ENCODE measurements around the gene SSUH2.

Gene SSUH2

DNA sequence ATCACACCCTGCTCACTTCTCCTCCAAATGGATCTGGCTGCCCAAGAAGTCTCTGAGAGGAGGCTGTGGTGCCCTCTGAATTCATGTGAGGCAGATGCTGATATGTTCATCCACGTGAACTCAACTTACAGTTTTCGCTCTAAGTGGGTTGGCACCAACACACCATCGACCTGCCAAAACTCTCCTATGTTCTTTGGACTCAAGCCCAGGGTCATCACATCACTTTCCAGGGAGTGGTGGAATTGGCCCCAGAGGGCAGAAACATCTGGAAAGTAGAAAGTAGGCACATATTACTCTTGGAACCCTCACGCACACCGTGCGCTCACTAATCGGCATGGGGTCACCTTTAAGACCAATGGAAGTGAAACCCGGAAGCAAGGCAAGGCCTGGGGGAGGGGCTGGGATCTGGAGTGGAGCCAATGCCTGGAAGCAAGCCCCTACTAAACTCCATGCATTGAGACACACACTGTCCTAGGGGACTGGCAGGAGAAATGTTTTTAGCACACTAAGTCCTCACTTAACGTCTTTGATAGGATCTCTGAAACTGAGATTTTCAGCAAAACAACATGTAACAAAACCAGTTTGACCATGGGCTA, 41.4 kb downstream of the SSUH2 start:
- Histone ChIP-seq H3K36me3 (ENCODE audit: control insufficient read depth, insufficient read depth, low read length) (no peaks in the 10 kb centered on the region), H3K79me2 (no peaks in the 10 kb centered on the region), H3K9ac (no peak overlapping the region), H3K9me3 (ENCODE audit: control insufficient read depth, low read length) (no peaks in the 10 kb centered on the region), H3K4me2 (ENCODE audit: low read length) (no peak overlapping the region), H3K4me1 (no peaks in the 10 kb centered on the region), H3K4me3 (ENCODE audit: low read depth, low read length) (no peak overlapping the region), H3K27me3 (ENCODE audit: control insufficient read depth, insufficient read depth, low read length) (no peaks in the 10 kb centered on the region), H3K27ac (no peak overlapping the region), H2AFZ (no peak overlapping the region)
- TF ChIP-seq, protein P1, sequence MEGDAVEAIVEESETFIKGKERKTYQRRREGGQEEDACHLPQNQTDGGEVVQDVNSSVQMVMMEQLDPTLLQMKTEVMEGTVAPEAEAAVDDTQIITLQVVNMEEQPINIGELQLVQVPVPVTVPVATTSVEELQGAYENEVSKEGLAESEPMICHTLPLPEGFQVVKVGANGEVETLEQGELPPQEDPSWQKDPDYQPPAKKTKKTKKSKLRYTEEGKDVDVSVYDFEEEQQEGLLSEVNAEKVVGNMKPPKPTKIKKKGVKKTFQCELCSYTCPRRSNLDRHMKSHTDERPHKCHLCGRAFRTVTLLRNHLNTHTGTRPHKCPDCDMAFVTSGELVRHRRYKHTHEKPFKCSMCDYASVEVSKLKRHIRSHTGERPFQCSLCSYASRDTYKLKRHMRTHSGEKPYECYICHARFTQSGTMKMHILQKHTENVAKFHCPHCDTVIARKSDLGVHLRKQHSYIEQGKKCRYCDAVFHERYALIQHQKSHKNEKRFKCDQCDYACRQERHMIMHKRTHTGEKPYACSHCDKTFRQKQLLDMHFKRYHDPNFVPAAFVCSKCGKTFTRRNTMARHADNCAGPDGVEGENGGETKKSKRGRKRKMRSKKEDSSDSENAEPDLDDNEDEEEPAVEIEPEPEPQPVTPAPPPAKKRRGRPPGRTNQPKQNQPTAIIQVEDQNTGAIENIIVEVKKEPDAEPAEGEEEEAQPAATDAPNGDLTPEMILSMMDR (IDR thresholded peaks at IDR 0.05) = no peak

DNA sequence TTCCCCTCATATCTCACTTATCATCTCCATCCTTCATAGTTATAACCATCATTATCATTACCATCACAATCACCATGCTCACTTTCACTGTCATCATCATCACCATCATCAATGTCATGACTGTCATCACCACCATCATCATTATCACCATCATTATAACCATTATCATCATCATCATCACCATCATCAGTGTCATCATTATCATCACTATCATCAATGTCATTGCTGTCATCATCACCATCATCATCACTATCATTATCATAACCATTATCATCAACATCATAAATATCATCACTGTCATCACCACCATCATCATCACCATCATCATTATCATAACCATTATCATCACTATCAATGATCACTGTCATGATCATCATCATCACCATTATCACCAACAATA, 44.1 kb downstream of the SSUH2 start:
- TF ChIP-seq, protein P1 (IDR thresholded peaks at IDR 0.05) = no peak
- no peak overlapping the region for H3K4me3 ChIP-seq (ENCODE audit: low read depth, low read length)
- no peaks in the 10 kb centered on the region for H3K36me3 ChIP-seq (ENCODE audit: control insufficient read depth, insufficient read depth, low read length)
- H3K27ac ChIP-seq = no peak overlapping the region
- H3K9ac ChIP-seq = no peak overlapping the region
- no peaks in the 10 kb centered on the region for H3K27me3 ChIP-seq (ENCODE audit: control insufficient read depth, insufficient read depth, low read length)
- H3K79me2 ChIP-seq = no peaks in the 10 kb centered on the region
- H3K4me2 ChIP-seq (ENCODE audit: low read length) = no peak overlapping the region
- H3K9me3 ChIP-seq (ENCODE audit: control insufficient read depth, low read length) = no peaks in the 10 kb centered on the region
- H3K4me1 ChIP-seq = no peaks in the 10 kb centered on the region
- H2AFZ ChIP-seq = no peak overlapping the region

DNA sequence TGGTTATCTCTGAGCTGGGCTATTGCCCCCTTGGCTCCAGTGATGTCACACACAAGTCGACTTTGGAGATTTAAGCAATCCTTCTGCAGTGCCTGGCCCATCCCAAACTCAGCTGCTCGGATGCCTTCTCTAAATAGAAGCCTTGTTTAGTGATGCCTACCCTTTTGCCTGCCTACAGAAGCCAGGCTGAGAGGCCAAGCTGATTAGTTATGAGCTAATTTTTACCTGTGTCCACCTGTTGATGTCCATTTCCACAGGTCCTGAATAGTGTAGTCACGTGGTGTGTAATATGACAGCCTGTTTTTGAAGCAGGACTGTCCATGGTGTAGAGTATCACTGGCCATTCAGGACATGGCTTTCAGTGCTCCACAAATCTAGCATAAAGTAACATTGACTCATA, 45.5 kb downstream of the SSUH2 start:
- Histone ChIP-seq H3K27me3 (ENCODE audit: control insufficient read depth, insufficient read depth, low read length) (no peaks in the 10 kb centered on the region), H3K4me3 (ENCODE audit: low read depth, low read length) (no peak overlapping the region), H3K9me3 (ENCODE audit: control insufficient read depth, low read length) (no peaks in the 10 kb centered on the region), H3K79me2 (no peaks in the 10 kb centered on the region), H3K27ac (no peak overlapping the region), H3K4me1 (no peaks in the 10 kb centered on the region), H3K4me2 (ENCODE audit: low read length) (no peak overlapping the region), H2AFZ (no peak overlapping the region), H3K36me3 (ENCODE audit: control insufficient read depth, insufficient read depth, low read length) (no peaks in the 10 kb centered on the region), H3K9ac (no peak overlapping the region)
- TF ChIP-seq, protein P1 (IDR thresholded peaks at IDR 0.05) = no peak

DNA sequence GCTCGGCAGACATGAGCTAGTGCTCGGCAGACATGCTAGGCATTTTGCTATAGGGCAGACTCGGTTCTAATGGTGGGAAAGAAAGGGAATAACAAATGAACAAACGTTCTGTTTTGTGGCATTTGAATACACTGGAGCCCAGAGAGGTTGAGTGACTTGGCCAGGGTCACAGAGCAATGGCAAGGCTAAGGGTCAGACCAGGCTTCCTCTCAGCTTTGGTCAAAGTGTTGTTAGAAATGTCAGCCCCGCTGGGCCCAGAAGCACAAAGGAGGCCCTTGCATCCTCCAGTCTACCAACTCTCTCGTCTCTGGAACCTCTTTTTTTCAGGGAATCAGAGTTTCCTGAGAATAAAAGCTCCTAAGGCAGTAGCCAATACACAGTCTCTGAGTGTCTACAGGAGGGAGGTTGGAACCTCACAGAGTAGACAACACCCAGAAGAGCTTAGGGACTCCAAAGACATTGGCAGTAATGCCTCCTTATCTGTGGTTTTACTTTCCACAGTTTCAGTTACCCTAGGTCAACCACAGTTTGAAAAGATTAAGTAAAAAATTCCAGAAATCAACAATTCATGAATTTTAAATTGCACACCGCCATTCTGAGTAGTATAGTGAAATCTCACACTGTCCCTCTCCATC, 47.3 kb downstream of the SSUH2 start:
- H3K27ac ChIP-seq = no peak overlapping the region
- H3K9me3 ChIP-seq (ENCODE audit: control insufficient read depth, low read length) = no peaks in the 10 kb centered on the region
- no peaks in the 10 kb centered on the region for H3K27me3 ChIP-seq (ENCODE audit: control insufficient read depth, insufficient read depth, low read length)
- no peak overlapping the region for H3K4me2 ChIP-seq (ENCODE audit: low read length)
- H3K36me3 ChIP-seq (ENCODE audit: control insufficient read depth, insufficient read depth, low read length) = no peaks in the 10 kb centered on the region
- H3K79me2 ChIP-seq = no peaks in the 10 kb centered on the region
- no peak overlapping the region for H2AFZ ChIP-seq
- TF ChIP-seq, protein P1 (IDR thresholded peaks at IDR 0.05) = no peak
- no peak overlapping the region for H3K4me3 ChIP-seq (ENCODE audit: low read depth, low read length)
- H3K9ac ChIP-seq = no peak overlapping the region
- no peaks in the 10 kb centered on the region for H3K4me1 ChIP-seq
